H1 (cell line): ENCODE data around the gene ASPDH. TPM values are rescaled to one million over a fixed set of nuclear protein-coding genes. Genes with fewer than 3 reads are reported as not detected.

Experiments used
- CTCF ChIA-PET: fragments of 300-600 bp; sonication (Branson Sonifier 250); formaldehyde crosslinking; loops from one replicate; lab custom pipeline; 2021; ENCODE audit not compliant: partially characterized antibody; lab: Charles Lee
- POLR2A ChIA-PET: fragments of 300-600 bp; sonication (Branson Sonifier 250); formaldehyde crosslinking; loops from one replicate; lab custom pipeline; 2021; ENCODE audit warnings: inconsistent platforms; ENCODE audit not compliant: partially characterized antibody; lab: Charles Lee
- DNase-seq, 2 experiments: peaks; one replicate each; pipeline versions ENCODE4 v3.0.0 to v3.0.0-alpha.2; 2010 to 2022; ENCODE audit warnings: low spot score in 2 of 2, low read depth in 1 of 2, mixed read lengths in 1 of 2
- FAIRE-seq: peaks from 2 replicates; lab custom pipeline; 2011; peaks lifted over from hg19 to GRCh38; lab: Jason Lieb, UNC
- H2AFZ ChIP-seq: 2 replicates; pipeline ENCODE4 v1.8.1; 2012; ENCODE audit warnings: low read length, inconsistent platforms
- H2AK5ac ChIP-seq: 2 replicates; pipeline ENCODE4 v1.6.1; 2013; ENCODE audit warnings: low read depth, low read length
- H2BK120ac ChIP-seq: replicated peaks from 2 replicates; pipeline ENCODE3; 2013; ENCODE audit warnings: low read depth, low read length, inconsistent platforms
- H2BK12ac ChIP-seq: 2 replicates; pipeline ENCODE4 v1.6.1; 2013; ENCODE audit warnings: low read depth, low read length
- H2BK15ac ChIP-seq: 2 replicates; pipeline ENCODE4 v1.6.1; 2013; ENCODE audit warnings: low read length
- H2BK20ac ChIP-seq: 2 replicates; pipeline ENCODE4 v1.6.1; 2013; ENCODE audit warnings: low read length
- H2BK5ac ChIP-seq: 2 replicates; pipeline ENCODE4 v1.6.1; 2013; ENCODE audit warnings: low read depth, low read length
- H3K14ac ChIP-seq: 2 replicates; pipeline ENCODE4 v1.6.1; 2013; ENCODE audit warnings: inconsistent platforms; ENCODE audit not compliant: insufficient read length
- H3K18ac ChIP-seq: 2 replicates; pipeline ENCODE4 v1.6.1; 2013; ENCODE audit warnings: low read length; ENCODE audit errors: extremely low read depth
- H3K23ac ChIP-seq: 2 replicates; pipeline ENCODE4 v1.6.1; 2013; ENCODE audit warnings: inconsistent platforms; ENCODE audit not compliant: insufficient read length
- H3K23me2 ChIP-seq: 2 replicates; pipeline ENCODE4 v1.6.1; 2013; ENCODE audit warnings: low read depth, low read length
- H3K27ac ChIP-seq: 2 replicates; pipeline ENCODE4 v1.6.1; 2011; ENCODE audit warnings: low read depth, low read length, inconsistent platforms
- H3K27me3 ChIP-seq, 4 experiments: replicated peaks in 1 of 4; 1 replicate in 1 of 4; 2 replicates in 3 of 4; pipeline versions ENCODE4 v1.6.1 to v1.8.1; 2011 to 2013; ENCODE audit warnings: low read length in 3 of 4, mild to moderate bottlenecking in 3 of 4, inconsistent platforms in 2 of 4, mixed read lengths in 2 of 4, moderate library complexity in 1 of 4; ENCODE audit not compliant: control insufficient read depth in 3 of 4, insufficient read depth in 3 of 4; ENCODE audit errors: extremely low read depth in 1 of 4
- H3K36me3 ChIP-seq, 4 experiments: 2 replicates each; pipeline versions ENCODE4 v1.6.1 to v1.8.1; 2011 to 2013; ENCODE audit warnings: mild to moderate bottlenecking in 4 of 4, low read length in 3 of 4, moderate library complexity in 2 of 4, control low read depth in 1 of 4, inconsistent platforms in 1 of 4; ENCODE audit not compliant: insufficient read depth in 4 of 4, control insufficient read depth in 2 of 4
- H3K4ac ChIP-seq: replicated peaks from 2 replicates; pipeline ENCODE3; 2013; ENCODE audit warnings: low read length, low read depth, mixed read lengths, inconsistent platforms; ENCODE audit not compliant: insufficient read length
- H3K4me1 ChIP-seq, 4 experiments: replicated peaks in 1 of 4; 1 replicate in 1 of 4; 2 replicates in 3 of 4; pipeline versions ENCODE4 v1.6.1 to v1.8.1; 2011 to 2013; ENCODE audit warnings: low read length in 3 of 4, inconsistent platforms in 2 of 4, mixed read lengths in 1 of 4; ENCODE audit not compliant: insufficient read depth in 4 of 4, control insufficient read depth in 3 of 4
- H3K4me2 ChIP-seq, 2 experiments: 2 replicates each; pipeline versions ENCODE4 v1.6.1 to v1.8.1; 2011 to 2013; ENCODE audit warnings: low read depth in 2 of 2, low read length in 2 of 2, control low read depth in 1 of 2, inconsistent platforms in 1 of 2, mild to moderate bottlenecking in 1 of 2; ENCODE audit not compliant: insufficient read depth in 1 of 2
- H3K4me3 ChIP-seq, 4 experiments: fragments of 200-600, 300-600 bp in 1 of 4; sonication (generic), shearing (Covaris generic), sonication (Bioruptor Twin) in 1 of 4; 2 replicates each; pipeline versions ENCODE4 v1.5.1 to v1.8.1; 2011 to 2016; ENCODE audit warnings: low read length in 4 of 4, low read depth in 3 of 4, control low read depth in 2 of 4, inconsistent platforms in 2 of 4, mild to moderate bottlenecking in 2 of 4, mixed read lengths in 1 of 4, moderate library complexity in 1 of 4; ENCODE audit not compliant: insufficient read depth in 2 of 4; ENCODE audit errors: extremely low read depth in 1 of 4
- H3K56ac ChIP-seq: replicated peaks from 2 replicates; pipeline ENCODE3; 2013; ENCODE audit warnings: low read depth, mild to moderate bottlenecking, mixed read lengths, low read length, inconsistent platforms; ENCODE audit not compliant: insufficient read length
- H3K79me1 ChIP-seq: 2 replicates; pipeline ENCODE4 v1.6.1; 2013; ENCODE audit warnings: low read depth, low read length, control low read depth
- H3K79me2 ChIP-seq, 2 experiments: 2 replicates each; pipeline versions ENCODE4 v1.6.1 to v1.8.1; 2012 to 2013; ENCODE audit warnings: low read length in 2 of 2, mild to moderate bottlenecking in 2 of 2, inconsistent platforms in 1 of 2; ENCODE audit not compliant: insufficient read depth in 2 of 2, control insufficient read depth in 1 of 2
- H3K9ac ChIP-seq, 4 experiments: replicated peaks in 1 of 4; 1 replicate in 1 of 4; 2 replicates in 3 of 4; pipeline versions ENCODE4 v1.6.1 to v1.8.1; 2011 to 2013; ENCODE audit warnings: low read depth in 3 of 4, low read length in 3 of 4, control low read depth in 2 of 4, mild to moderate bottlenecking in 2 of 4, moderate library complexity in 2 of 4, inconsistent platforms in 1 of 4; ENCODE audit errors: extremely low read depth in 1 of 4
- H3K9me3 ChIP-seq, 2 experiments: 2 replicates each; pipeline versions ENCODE4 v1.6.1 to v1.8.1; 2012 to 2013; ENCODE audit warnings: mild to moderate bottlenecking in 2 of 2, moderate library complexity in 2 of 2, control low read depth in 1 of 2, inconsistent platforms in 1 of 2, low read depth in 1 of 2, low read length in 1 of 2, mixed read lengths in 1 of 2; ENCODE audit not compliant: insufficient read depth in 2 of 2
- H4K20me1 ChIP-seq, 2 experiments: replicated peaks in 1 of 2; 2 replicates each; pipeline versions ENCODE3 to v1.8.1; 2011 to 2013; ENCODE audit warnings: inconsistent platforms in 2 of 2, low read length in 2 of 2, mild to moderate bottlenecking in 1 of 2; ENCODE audit not compliant: insufficient read depth in 2 of 2, control insufficient read depth in 1 of 2
- H4K5ac ChIP-seq: 2 replicates; pipeline ENCODE4 v1.6.1; 2013; ENCODE audit warnings: low read length, low read depth, mixed read lengths, inconsistent platforms; ENCODE audit not compliant: insufficient read length
- H4K8ac ChIP-seq: 2 replicates; pipeline ENCODE4 v1.8.0; 2013; ENCODE audit warnings: mild to moderate bottlenecking, moderate library complexity, low read length, inconsistent platforms; ENCODE audit not compliant: insufficient read depth; ENCODE audit errors: extremely low read depth
- H4K91ac ChIP-seq: replicated peaks from 2 replicates; pipeline ENCODE3; 2013; ENCODE audit warnings: low read length, mixed read lengths, inconsistent platforms; ENCODE audit not compliant: insufficient read length
- ATF2 ChIP-seq: IDR thresholded peaks from 2 replicates; pipeline ENCODE4 v1.6.1; 2012; ENCODE audit warnings: low read length, inconsistent platforms
- ATF3 ChIP-seq: IDR thresholded peaks from 2 replicates; pipeline ENCODE4 v1.6.1; 2011; ENCODE audit warnings: low read depth, mild to moderate bottlenecking, low read length; ENCODE audit not compliant: insufficient read depth
- BRCA1 ChIP-seq: IDR thresholded peaks from 2 replicates; pipeline ENCODE4 v1.6.1; 2012; ENCODE audit warnings: low read depth, low read length, improper control_type of control experiment
- CHD1 ChIP-seq: IDR thresholded peaks from 2 replicates; pipeline ENCODE4 v1.6.1; 2012; ENCODE audit warnings: low read depth, low read length, improper control_type of control experiment
- KDM4A ChIP-seq: IDR thresholded peaks from one replicate; pipeline ENCODE4 v1.7.1; 2012; ENCODE audit warnings: low read depth, mild to moderate bottlenecking, moderate library complexity, low read length, inconsistent platforms; ENCODE audit not compliant: severe bottlenecking
- SAP30 ChIP-seq: fragments of 300-600 bp; sonication (generic); IDR thresholded peaks from 2 replicates; pipeline ENCODE4 v1.7.1; 2012; ENCODE audit warnings: low read length, moderate library complexity, mild to moderate bottlenecking, inconsistent platforms; ENCODE audit not compliant: insufficient read depth, insufficient replicate concordance
- SP4 ChIP-seq: IDR thresholded peaks from 2 replicates; pipeline ENCODE4 v1.6.1; 2012; ENCODE audit warnings: low read length, inconsistent platforms
- SRF ChIP-seq: IDR thresholded peaks from 2 replicates; pipeline ENCODE4 v1.6.1; 2011; ENCODE audit warnings: mild to moderate bottlenecking, low read depth, low read length, moderate library complexity
- TBP ChIP-seq: IDR thresholded peaks from 2 replicates; pipeline ENCODE4 v1.6.1; 2011; ENCODE audit warnings: low read depth, low read length, improper control_type of control experiment
- YY1 ChIP-seq: IDR thresholded peaks from 2 replicates; pipeline ENCODE4 v1.6.1; 2011; ENCODE audit warnings: low read depth, mild to moderate bottlenecking, low read length
- ZNF274 ChIP-seq: IDR thresholded peaks from 2 replicates; pipeline ENCODE4 v1.7.0; 2012; ENCODE audit warnings: low read length, borderline replicate concordance; ENCODE audit errors: extremely low read depth
- WGBS, 2 experiments: shearing (Covaris generic) in 1 of 2; methylation state at CpG; one replicate each; pipeline versions ENCODE4 v1.1.6 to v1.1.7; 2013 to 2015; ENCODE audit warnings: low lambda C conversion rate in 2 of 2, mixed read lengths in 2 of 2, inconsistent platforms in 1 of 2, low coverage in 1 of 2, missing lambda C conversion rate in 1 of 2; ENCODE audit not compliant: insufficient replicate concordance in 2 of 2, insufficient coverage in 1 of 2, insufficient read length in 1 of 2; ENCODE audit errors: extremely low coverage in 1 of 2, missing lambda C conversion rate in 1 of 2; 5-methylcytosine and 5-hydroxymethylcytosine counted together
- polyA plus RNA-seq, 7 experiments: library from polyadenylated mRNA; depleted of rRNA in 3 of 7; stranded (reverse) in 5 of 7; unstranded in 2 of 7; fragments of >200 nt in 5 of 7; fragments of 200-250 nt in 2 of 7; gene quantifications; 1 replicate in 5 of 7; 2 replicates in 1 of 7; 4 replicates in 1 of 7; pipeline versions ENCODE4 v1.2.1 to v1.2.3, GENCODE V29; 2011 to 2013; ENCODE audit warnings: missing spikeins in 2 of 7, mixed read lengths in 2 of 7
- total RNA-seq: library from RNA; stranded (reverse); fragmentation: NEBNext Ultra II Directional; extraction: Animal tissue kit (Norgen Biotek cat#: 25700); gene quantifications from 2 replicates; pipeline ENCODE4 v1.2.1, GENCODE V29; 2021

ASPDH gene
- total and polyA plus RNA-seq, 2 of the 8 experiments (the other 6 are each of a cell fraction or from before 2014, with no cell fraction given), result not detected

GRCh38 chr19:50479761-50480251 is 33.9 kb downstream of the ASPDH start:
- Histone ChIP-seq H4K20me1 (peaks cover 7 to 8% of the 10 kb centered on the region in 2 experiments), H3K4me3 (no peak overlapping the region), H3K18ac (no peak overlapping the region), H2BK12ac (no peak overlapping the region), H2BK5ac (no peak overlapping the region), H3K36me3 (peaks cover 2 to 51% (median 12%) of the 10 kb centered on the region in 4 experiments; a peak in 6 of 8 replicates), H3K9me3 (peaks cover 3 to 9% of the 10 kb centered on the region in 2 experiments; a peak in 3 of 4 replicates), H3K27ac (no peak overlapping the region), H4K8ac (no peak overlapping the region; the same call in 1 of the 2 replicates), H2BK120ac (no peak overlapping the region), H3K23me2 (peaks cover 2% of the 10 kb centered on the region; the same call in 1 of the 2 replicates), H3K27me3 (no peaks in the 10 kb centered on the region; a peak in 2 of 7 replicates), H2AFZ (no peak overlapping the region), H4K5ac (no peak overlapping the region), H3K56ac (no peak overlapping the region), H3K4me1 (no peaks in the 10 kb centered on the region), H3K79me1 (peaks cover 10% of the 10 kb centered on the region), H3K9ac (no peak overlapping the region), H3K4me2 (no peak overlapping the region), H2BK20ac (no peak overlapping the region), H3K23ac (no peak overlapping the region), H2AK5ac (no peak overlapping the region), H2BK15ac (no peak overlapping the region), H4K91ac (no peak overlapping the region), H3K79me2 (peaks cover 4 to 16% of the 10 kb centered on the region in 2 experiments; a peak in 3 of 4 replicates), H3K14ac (no peak overlapping the region), H3K4ac (no peak overlapping the region)
- FAIRE-seq, result no peak
- no peak for TF ChIP-seq CHD1
- no peak for TF ChIP-seq SP4
- no peak for TF ChIP-seq BRCA1
- no peak for TF ChIP-seq ATF2
- no peak for TF ChIP-seq SRF
- no peak for TF ChIP-seq YY1
- no peak for TF ChIP-seq KDM4A
- no peak for TF ChIP-seq ATF3
- no peak for TF ChIP-seq TBP
- TF ChIP-seq ZNF274, result no peak
- no peak for TF ChIP-seq SAP30
- POLR2A ChIA-PET, result interaction anchor here (1.2 to 2.5 kb wide), 7 partner anchors 14 to 111 kb away, joined by 3 to 8 read pairs (median 4); partner anchors contain the start of genes JOSD2 and POLD1
- DNase-seq, result no peak
- CTCF ChIA-PET, result interaction anchor here (1.0 to 2.6 kb wide), 23 partner anchors 8 to 221 kb away, joined by 3 to 18 read pairs (median 6); partner anchors contain the start of gene JOSD2
- WGBS, 2 experiments, result 92% methylated on average over 16 of the region's 16 CpGs; no CpG with 5 or more reads in 1 of the 2 experiments
